Measurements from ENCODE around the gene TFB2M. TPM values are rescaled to one million over a fixed set of nuclear protein-coding genes. Genes with fewer than 3 reads are reported as not detected.

The TFB2M gene
- total RNA-seq, 2 experiments from 2014 or later: 10.8 to 11.1 TPM

- Mint-ChIP-seq H3K36me3 (ENCODE audit: low read depth) (no peaks in the 10 kb centered on the region), H3K4me3 (peak within 1 kb of the TSS; percentile 95), H3K27ac (peak within 1 kb of the TSS; percentile 89), H3K4me1 (ENCODE audit: low read depth) (peaks cover 15% of the 10 kb centered on the region), H3K9me3 (no peaks in the 10 kb centered on the region), H3K27me3 (ENCODE audit: low read depth) (no peaks in the 10 kb centered on the region)
- intact Hi-C loops (cut with micrococcal nuclease): loop anchor here (1.0 to 2.0 kb wide), 3 partner anchors 59 to 424 kb away; partner anchors contain the start of genes AHCTF1, CNST, SCCPDH and TFB2M
- CTCF ChIA-PET: interaction anchor here (0.6 to 2.0 kb wide), 4 partner anchors 9 to 191 kb away, joined by 3 to 6 read pairs (median 4); no protein-coding TSS in a partner anchor
- DNase-seq: peak; percentile 73
Observed at GRCh38 chr1:246506674-246507481, 59.2 kb downstream of the TFB2M start, which contains the start of gene SMYD3. TSS of gene SMYD3 (minus strand) at chr1:246507279.

GRCh38 chr1:246506367-246506673 is 59.7 kb downstream of the TFB2M start:
- Mint-ChIP-seq H3K27ac (peak overlapping the region; percentile 40), H3K36me3 (ENCODE audit: low read depth) (no peaks in the 10 kb centered on the region), H3K27me3 (ENCODE audit: low read depth) (no peaks in the 10 kb centered on the region), H3K4me1 (ENCODE audit: low read depth) (peaks cover 15% of the 10 kb centered on the region), H3K4me3 (peak overlapping the region; percentile 95), H3K9me3 (no peaks in the 10 kb centered on the region)
- intact Hi-C loops (cut with micrococcal nuclease): loop anchor here (2.0 kb wide), 1 partner anchor 424 kb away; the partner anchor contains the start of gene AHCTF1
- DNase-seq: no peak
- CTCF ChIA-PET: interaction anchor here (0.6 to 1.7 kb wide), 3 partner anchors 23 to 191 kb away, joined by 3 to 6 read pairs (median 3); no protein-coding TSS in a partner anchor

- no peaks in the 10 kb centered on the region for H3K36me3 Mint-ChIP-seq (ENCODE audit: low read depth)
- no peaks in the 10 kb centered on the region for H3K27me3 Mint-ChIP-seq (ENCODE audit: low read depth)
- H3K27ac Mint-ChIP-seq: no peak overlapping the region
- CTCF ChIA-PET: no interaction called here
- DNase-seq: no peak
- H3K4me3 Mint-ChIP-seq: no peak overlapping the region
- no peaks in the 10 kb centered on the region for H3K9me3 Mint-ChIP-seq
- intact Hi-C loops (cut with micrococcal nuclease): no loop called here
- H3K4me1 Mint-ChIP-seq (ENCODE audit: low read depth): peaks cover 15% of the 10 kb centered on the region
Observed at GRCh38 chr1:246503341-246503740, 62.7 kb downstream of the TFB2M start.

GRCh38 chr1:246497331-246497915 is 68.6 kb downstream of the TFB2M start:
- Mint-ChIP-seq H3K4me3 (no peak overlapping the region), H3K27ac (no peak overlapping the region), H3K36me3 (ENCODE audit: low read depth) (no peaks in the 10 kb centered on the region), H3K27me3 (ENCODE audit: low read depth) (no peaks in the 10 kb centered on the region), H3K4me1 (ENCODE audit: low read depth) (peaks cover 13% of the 10 kb centered on the region), H3K9me3 (no peaks in the 10 kb centered on the region)
- CTCF ChIA-PET: interaction anchor here (0.5 to 1.2 kb wide), 13 partner anchors 10 to 427 kb away, joined by 3 to 9 read pairs (median 3); partner anchors contain the start of gene SMYD3
- DNase-seq: no peak
- intact Hi-C loops (cut with micrococcal nuclease): loop anchor here (1.0 to 2.0 kb wide), 4 partner anchors 35 to 473 kb away; no protein-coding TSS in a partner anchor

- intact Hi-C loops (cut with micrococcal nuclease): loop anchor here (1.0 to 5.0 kb wide), 3 partner anchors 375 to 1339 kb away; no protein-coding TSS in a partner anchor
- no peaks in the 10 kb centered on the region for H3K27me3 Mint-ChIP-seq (ENCODE audit: low read depth)
- no peaks in the 10 kb centered on the region for H3K9me3 Mint-ChIP-seq
- CTCF ChIA-PET: interaction anchor here (0.8 to 2.1 kb wide), 9 partner anchors 10 to 1340 kb away, joined by 3 to 7 read pairs (median 4); no protein-coding TSS in a partner anchor
- H3K27ac Mint-ChIP-seq: no peak overlapping the region
- DNase-seq: peak; percentile 84
- peaks cover 12% of the 10 kb centered on the region for H3K4me1 Mint-ChIP-seq (ENCODE audit: low read depth)
- no peak overlapping the region for H3K4me3 Mint-ChIP-seq
- peaks cover 3% of the 10 kb centered on the region for H3K36me3 Mint-ChIP-seq (ENCODE audit: low read depth)
Observed at GRCh38 chr1:246492611-246493245, 73.3 kb downstream of the TFB2M start.

GRCh38 chr1:246491551-246492053 is 74.5 kb downstream of the TFB2M start:
- CTCF ChIA-PET: interaction anchor here (0.5 to 2.1 kb wide), 5 partner anchors 8 to 1338 kb away, joined by 3 to 6 read pairs (median 4); no protein-coding TSS in a partner anchor
- H3K36me3 Mint-ChIP-seq (ENCODE audit: low read depth): peaks cover 3% of the 10 kb centered on the region
- no peak overlapping the region for H3K4me3 Mint-ChIP-seq
- no peaks in the 10 kb centered on the region for H3K27me3 Mint-ChIP-seq (ENCODE audit: low read depth)
- peaks cover 11% of the 10 kb centered on the region for H3K4me1 Mint-ChIP-seq (ENCODE audit: low read depth)
- H3K27ac Mint-ChIP-seq: no peak overlapping the region
- DNase-seq: no peak
- intact Hi-C loops (cut with micrococcal nuclease): loop anchor here (1.0 to 5.0 kb wide), 3 partner anchors 374 to 1338 kb away; no protein-coding TSS in a partner anchor
- H3K9me3 Mint-ChIP-seq: no peaks in the 10 kb centered on the region

Other genes starting within 250 kb of the TFB2M start
- gene SMYD3, start 59.0 kb downstream of the TFB2M start, total RNA-seq: 10 to 100 TPM; 21.3 to 21.4 TPM
- 10 to 100 TPM; 22.1 to 25.3 TPM for gene CNST, start 195 bp upstream of the TFB2M start, total RNA-seq
- gene SCCPDH, start 158.1 kb upstream of the TFB2M start, total RNA-seq: 10 to 100 TPM; 23.8 to 24.3 TPM

All from activated naive CD4-positive, alpha-beta T cell treated with anti-CD3 and anti-CD28 coated beads for 36 hours (primary cell).